Epithelial cell of proximal tubule (primary cell): Measurements from ENCODE around the gene PRR5L. TPM values are rescaled to one million over a fixed set of nuclear protein-coding genes. Genes with fewer than 3 reads are reported as not detected.
A peak's percentile ranks its signal among the peaks of the same experiment; 100 is the strongest.

ENCODE experiments used
- DNase-seq: peaks from one replicate; pipeline ENCODE4 v3.0.0-alpha.2; 2011; ENCODE audit warnings: low read depth
- H3K4me3 ChIP-seq: 2 replicates; pipeline ENCODE4 v1.5.1; 2011; ENCODE audit warnings: low read depth, mild to moderate bottlenecking, low read length
- total RNA-seq: library from RNA; depleted of rRNA; stranded (reverse); fragments of >200 nt; gene quantifications from 2 replicates; pipeline ENCODE4 v1.2.3, GENCODE V29; 2015
- TF ChIP-seq, protein P1 (sequence below): conservative IDR thresholded peaks from 2 replicates; pipeline ENCODE4 v1.5.1; 2012; ENCODE audit warnings: low read depth, mild to moderate bottlenecking, low read length

Gene PRR5L
- total RNA-seq, 1 donor from 2014 or later = 5.9 TPM

DNA sequence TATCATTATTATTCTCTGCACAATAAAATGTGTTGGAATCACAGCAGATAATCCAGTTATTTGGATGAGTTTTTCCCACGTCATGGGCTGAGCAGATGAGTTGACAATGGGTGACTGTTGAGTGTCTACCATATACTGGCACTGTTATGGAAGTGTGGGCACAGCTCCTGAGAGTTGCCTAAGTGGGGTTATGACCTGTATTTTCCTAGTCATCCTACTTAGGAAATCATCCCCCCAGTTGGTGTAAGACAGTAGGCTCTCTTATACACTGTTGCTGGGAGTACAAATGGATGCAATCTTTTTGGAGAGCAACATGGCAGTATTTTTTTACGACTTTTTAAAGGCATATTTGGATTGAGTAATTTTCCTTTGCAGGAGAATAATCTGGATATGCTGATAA is 147.6 kb downstream of the PRR5L start:
- no peak overlapping the region for H3K4me3 ChIP-seq
- TF ChIP-seq, protein P1, sequence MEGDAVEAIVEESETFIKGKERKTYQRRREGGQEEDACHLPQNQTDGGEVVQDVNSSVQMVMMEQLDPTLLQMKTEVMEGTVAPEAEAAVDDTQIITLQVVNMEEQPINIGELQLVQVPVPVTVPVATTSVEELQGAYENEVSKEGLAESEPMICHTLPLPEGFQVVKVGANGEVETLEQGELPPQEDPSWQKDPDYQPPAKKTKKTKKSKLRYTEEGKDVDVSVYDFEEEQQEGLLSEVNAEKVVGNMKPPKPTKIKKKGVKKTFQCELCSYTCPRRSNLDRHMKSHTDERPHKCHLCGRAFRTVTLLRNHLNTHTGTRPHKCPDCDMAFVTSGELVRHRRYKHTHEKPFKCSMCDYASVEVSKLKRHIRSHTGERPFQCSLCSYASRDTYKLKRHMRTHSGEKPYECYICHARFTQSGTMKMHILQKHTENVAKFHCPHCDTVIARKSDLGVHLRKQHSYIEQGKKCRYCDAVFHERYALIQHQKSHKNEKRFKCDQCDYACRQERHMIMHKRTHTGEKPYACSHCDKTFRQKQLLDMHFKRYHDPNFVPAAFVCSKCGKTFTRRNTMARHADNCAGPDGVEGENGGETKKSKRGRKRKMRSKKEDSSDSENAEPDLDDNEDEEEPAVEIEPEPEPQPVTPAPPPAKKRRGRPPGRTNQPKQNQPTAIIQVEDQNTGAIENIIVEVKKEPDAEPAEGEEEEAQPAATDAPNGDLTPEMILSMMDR = no peak
- no peak for DNase-seq

DNA sequence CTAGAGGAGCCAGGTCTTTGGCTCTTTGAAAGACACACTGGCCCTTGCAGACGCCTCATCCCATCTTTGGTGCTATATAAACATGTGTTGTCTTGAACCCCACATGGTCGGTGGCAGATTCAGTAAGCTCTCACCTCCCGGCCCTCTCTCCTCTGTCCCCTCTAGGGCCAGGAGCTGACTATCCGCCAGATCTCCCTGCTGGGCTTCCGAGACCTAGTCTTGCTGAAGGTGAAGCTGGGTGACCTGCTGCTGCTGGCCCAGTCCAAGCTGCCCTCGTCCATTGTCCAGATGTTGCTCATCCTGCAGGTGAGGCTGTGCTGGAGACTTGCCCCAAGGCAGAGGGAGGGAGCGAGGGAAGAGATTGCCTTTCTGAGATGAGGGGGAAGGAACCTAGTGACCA is 150.0 kb downstream of the PRR5L start:
- no peak for DNase-seq
- TF ChIP-seq, protein P1 = no peak
- H3K4me3 ChIP-seq = no peak overlapping the region

DNA sequence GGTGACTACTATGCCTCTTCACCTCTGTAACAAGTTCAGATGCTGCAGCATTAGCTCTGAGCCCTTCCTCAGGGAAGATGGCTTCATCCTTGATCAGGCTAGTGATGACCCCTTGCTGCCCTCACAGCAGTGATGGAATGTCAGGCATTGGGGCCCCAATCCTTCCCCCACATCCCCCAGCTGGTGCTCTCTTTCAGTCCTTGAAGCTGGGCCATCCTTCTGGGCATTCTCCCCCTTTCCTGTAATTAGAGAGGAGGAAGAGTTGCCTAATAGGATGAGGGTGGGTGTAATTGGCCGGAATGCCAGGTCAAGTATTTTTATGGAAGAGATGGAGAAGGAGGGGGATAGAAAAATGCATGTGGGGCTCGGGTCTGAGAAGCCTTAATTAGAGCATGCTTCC is 151.4 kb downstream of the PRR5L start:
- DNase-seq = no peak
- TF ChIP-seq, protein P1 = no peak
- H3K4me3 ChIP-seq = no peak overlapping the region

DNA sequence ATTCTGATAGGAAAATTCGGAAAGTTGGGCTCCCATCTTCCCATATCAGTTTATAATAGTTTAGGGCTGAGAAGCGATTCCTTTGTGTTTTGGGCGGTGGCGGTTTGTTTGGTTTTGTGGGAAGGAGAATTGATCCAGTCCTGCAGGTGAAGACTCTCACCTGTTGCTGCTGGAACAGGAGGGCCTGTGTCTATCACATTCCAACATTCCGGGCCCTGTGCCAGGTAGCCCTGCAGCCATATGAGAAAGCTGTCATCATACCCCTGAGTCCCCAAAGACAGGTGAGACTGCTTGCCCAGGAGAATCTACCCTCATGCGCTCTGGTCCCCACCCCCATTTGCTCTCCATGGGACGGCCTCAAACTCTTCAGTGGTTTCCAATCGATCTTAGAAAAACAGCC is 151.9 kb downstream of the PRR5L start:
- no peak overlapping the region for H3K4me3 ChIP-seq
- DNase-seq = no peak
- TF ChIP-seq, protein P1 = no peak

DNA sequence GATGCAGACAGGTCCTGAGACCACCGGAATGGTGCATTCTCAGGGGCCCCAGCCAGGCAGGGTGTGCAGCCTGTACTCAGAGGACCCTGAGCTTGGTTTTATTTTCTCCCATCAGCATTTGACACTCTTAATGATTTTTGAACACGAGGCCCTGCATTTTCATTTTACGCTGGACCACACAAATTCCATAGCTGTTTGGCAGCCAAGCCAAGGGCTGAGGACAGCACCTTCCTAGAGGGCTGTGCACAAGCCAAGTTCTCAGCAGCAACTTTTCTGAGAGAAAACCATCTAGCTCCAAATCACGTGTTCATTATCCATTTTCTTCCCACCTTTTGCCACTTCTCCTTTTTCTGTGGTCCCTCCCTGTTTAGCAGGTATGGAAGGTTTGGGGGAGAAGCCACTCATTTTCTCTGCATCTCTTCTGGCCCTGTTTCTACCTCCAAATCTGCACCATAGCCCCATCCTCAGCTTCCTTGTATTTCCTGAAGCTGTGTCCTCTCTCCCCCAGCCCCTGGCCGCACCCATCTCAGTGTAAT is 153.5 kb downstream of the PRR5L start:
- peak overlapping the region; percentile 25 for H3K4me3 ChIP-seq
- no peak for DNase-seq
- TF ChIP-seq, protein P1 = no peak

DNA sequence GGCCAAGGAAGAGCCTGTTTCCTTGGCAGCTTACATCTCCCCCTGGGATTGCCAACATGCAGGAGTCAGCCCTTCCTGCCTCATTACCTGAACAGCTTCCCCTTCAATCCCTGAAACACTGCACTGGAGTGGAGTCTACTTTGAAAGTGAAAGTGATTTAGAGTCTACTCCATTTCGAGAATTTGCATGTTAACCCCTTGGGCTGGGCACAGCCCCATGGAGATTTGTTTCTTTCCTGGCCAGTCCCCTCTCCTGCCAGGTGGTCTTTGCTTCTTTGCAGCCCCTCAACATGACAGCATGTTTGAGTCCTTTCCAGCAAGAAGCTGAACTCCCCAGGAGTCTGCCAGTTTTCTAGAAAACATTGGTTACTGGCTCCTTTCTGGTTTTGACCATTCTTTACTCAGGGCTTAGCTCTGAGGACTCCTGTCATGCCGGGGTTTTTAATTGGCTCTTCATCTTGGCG is 154.1 kb downstream of the PRR5L start:
- TF ChIP-seq, protein P1 = no peak
- peak overlapping the region; percentile 25 for H3K4me3 ChIP-seq
- no peak for DNase-seq

DNA sequence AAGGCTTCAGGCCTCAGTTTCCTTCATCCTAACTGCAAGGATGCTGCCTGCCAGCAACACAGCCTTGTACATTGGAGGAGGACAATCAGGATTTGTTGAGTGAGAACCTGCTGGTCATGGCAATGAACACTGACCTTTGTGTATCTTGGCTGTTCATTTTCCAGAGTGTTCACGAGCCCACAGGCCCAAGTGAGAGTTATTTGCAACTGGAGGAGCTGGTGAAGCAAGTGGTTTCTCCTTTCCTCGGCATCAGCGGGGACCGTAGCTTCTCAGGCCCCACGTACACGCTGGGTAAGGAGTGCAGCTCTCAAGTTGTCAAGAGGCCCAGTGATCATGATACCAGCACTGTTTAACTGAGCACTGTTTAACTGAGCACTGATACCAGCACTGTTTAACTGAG is 155.0 kb downstream of the PRR5L start:
- TF ChIP-seq, protein P1 = no peak
- no peak for DNase-seq

More for the DNA sequence above, 155.0 kb downstream of the PRR5L start:
- H3K4me3 ChIP-seq = no peak overlapping the region
